Neural cell (in vitro differentiated cells): ENCODE measurements around the gene SNRPA1.

Experiments
- CTCF ChIP-seq: fragments of 450-650 bp; IDR thresholded peaks from 2 replicates; pipeline ENCODE4 v1.5.1; 2014; ENCODE audit warnings: antibody characterized with exemption, mild to moderate bottlenecking, moderate library complexity; ENCODE audit not compliant: poor library complexity, severe bottlenecking
- POLR2AphosphoS5 ChIP-seq: IDR thresholded peaks from 2 replicates; pipeline ENCODE4 v1.6.1; 2012
- RAD21 ChIP-seq: fragments of 450-650 bp; conservative IDR thresholded peaks from 2 replicates; pipeline ENCODE4 v1.6.1; 2014; ENCODE audit warnings: antibody characterized with exemption, mild to moderate bottlenecking, moderate library complexity

DNA sequence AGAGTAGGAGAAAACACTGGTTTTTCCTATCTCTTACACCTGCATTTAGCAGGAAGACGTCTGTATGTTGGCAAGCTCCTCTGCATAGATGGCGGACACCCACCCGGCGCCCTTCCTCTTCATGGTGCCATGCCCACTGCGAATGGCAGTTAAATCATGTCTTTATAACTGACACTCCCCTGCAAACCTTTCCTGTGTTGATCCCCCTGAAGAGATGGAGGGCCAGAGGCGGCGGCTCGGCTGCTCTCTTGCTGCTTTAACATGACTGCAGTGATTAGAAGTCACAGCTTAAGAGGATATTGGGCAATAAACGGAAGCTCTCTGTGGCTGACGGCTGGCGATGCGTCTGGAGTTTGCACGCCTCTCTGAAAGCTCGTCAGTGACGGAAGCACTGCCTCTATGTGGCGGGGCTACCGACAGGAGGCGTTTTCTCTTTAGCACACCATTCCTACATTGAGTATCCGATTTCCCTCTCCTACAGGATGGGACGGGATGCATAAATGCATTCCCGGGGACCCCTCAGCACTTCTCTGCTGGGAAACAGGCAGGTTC lies 25.5 kb upstream of the SNRPA1 start:
- TF ChIP-seq CTCF: no peak
- no peak for TF ChIP-seq POLR2AphosphoS5
- no peak for TF ChIP-seq RAD21
